Duodenal mucosa (tissue), 2 donors: ENCODE data around the gene ACIN1.
A peak's percentile ranks its signal among the peaks of the same experiment; 100 is the strongest.

Experiments used
- H3K27ac ChIP-seq: one replicate; pipeline ENCODE4 v1.7.0; 2013; ENCODE audit warnings: low read depth, low read length
- H3K27me3 ChIP-seq, 2 donors: one replicate each; pipeline ENCODE4 v1.7.0; 2013; ENCODE audit warnings: low read length in 2 of 2, control low read depth in 1 of 2; ENCODE audit not compliant: insufficient read depth in 2 of 2, control insufficient read depth in 1 of 2
- H3K36me3 ChIP-seq, 2 donors: one replicate each; pipeline ENCODE4 v1.7.0; 2013; ENCODE audit warnings: low read length in 2 of 2, control low read depth in 1 of 2; ENCODE audit not compliant: insufficient read depth in 2 of 2, control insufficient read depth in 1 of 2
- H3K4me1 ChIP-seq, 2 donors: one replicate each; pipeline ENCODE4 v1.7.0; 2013; ENCODE audit warnings: low read length in 2 of 2, control low read depth in 1 of 2; ENCODE audit not compliant: insufficient read depth in 2 of 2, control insufficient read depth in 1 of 2
- H3K4me3 ChIP-seq, 2 donors: one replicate each; pipeline ENCODE4 v1.7.0; 2013; ENCODE audit warnings: low read length in 2 of 2, low read depth in 1 of 2
- H3K9ac ChIP-seq, 2 donors: one replicate each; pipeline ENCODE4 v1.7.0; 2013; ENCODE audit warnings: low read length in 2 of 2, low read depth in 1 of 2
- H3K9me3 ChIP-seq, 2 donors: one replicate each; pipeline ENCODE4 v1.7.0; 2013; ENCODE audit warnings: low read length in 2 of 2, control low read depth in 1 of 2; ENCODE audit not compliant: control insufficient read depth in 1 of 2

Gene ACIN1

GRCh38 chr14:23080474-23080873 is 14.5 kb downstream of the ACIN1 start:
- H3K36me3 ChIP-seq, result peaks cover 53 to 88% of the 10 kb centered on the region in 2 donors
- H3K27ac ChIP-seq, result no peak overlapping the region
- H3K9ac ChIP-seq, result no peak overlapping the region
- peaks cover 0 to 7% of the 10 kb centered on the region in 2 donors for H3K4me1 ChIP-seq
- no peaks in the 10 kb centered on the region for H3K27me3 ChIP-seq
- no peaks in the 10 kb centered on the region for H3K9me3 ChIP-seq
- H3K4me3 ChIP-seq, result no peak overlapping the region

DNA sequence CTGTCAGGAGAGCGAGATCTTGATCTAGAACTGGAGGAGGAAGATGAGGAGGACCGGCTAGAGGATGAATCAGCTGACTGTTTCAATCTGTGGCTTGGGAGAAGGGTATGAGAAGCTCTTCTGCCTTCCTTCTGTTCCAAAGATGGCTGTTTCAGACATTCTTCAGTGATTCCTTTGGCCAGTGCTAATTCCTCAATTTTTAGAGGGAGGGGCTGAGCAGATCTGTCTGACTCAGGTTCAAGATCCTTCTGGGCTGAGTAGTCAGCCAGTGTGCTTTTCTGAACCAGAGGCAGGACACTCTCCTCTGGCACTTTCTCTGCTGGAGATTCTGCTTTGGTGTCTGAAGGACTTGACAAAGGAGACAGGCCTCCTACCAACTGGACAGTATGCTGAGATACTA is 15.2 kb downstream of the ACIN1 start:
- no peaks in the 10 kb centered on the region for H3K27me3 ChIP-seq
- peaks cover 0 to 6% of the 10 kb centered on the region in 2 donors for H3K4me1 ChIP-seq
- H3K27ac ChIP-seq, result no peak overlapping the region
- no peak overlapping the region for H3K4me3 ChIP-seq
- no peaks in the 10 kb centered on the region for H3K9me3 ChIP-seq
- peaks cover 56 to 88% of the 10 kb centered on the region in 2 donors for H3K36me3 ChIP-seq
- H3K9ac ChIP-seq, result no peak overlapping the region

DNA sequence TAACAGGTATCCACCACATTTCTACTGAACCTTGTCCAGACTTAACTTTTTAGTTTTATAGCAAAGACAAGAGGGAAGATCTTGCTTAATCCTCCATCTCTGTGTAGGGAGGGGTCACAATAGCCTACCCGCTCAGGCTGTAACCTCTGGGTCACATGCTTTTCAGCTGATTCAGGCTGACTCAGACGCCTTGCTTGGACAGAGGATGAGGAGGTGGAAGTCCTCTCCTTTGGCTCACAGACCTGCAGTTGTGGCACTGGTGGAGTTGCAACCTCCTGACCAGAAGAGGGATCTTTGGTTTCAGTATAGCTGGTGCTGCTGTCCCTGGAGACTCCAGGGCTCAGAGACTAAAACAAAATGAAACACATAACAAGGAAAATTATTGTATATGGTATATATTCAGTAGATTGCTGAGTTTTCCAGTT is 16.2 kb downstream of the ACIN1 start:
- Histone ChIP-seq H3K4me1 (peaks cover 0 to 6% of the 10 kb centered on the region in 2 donors), H3K4me3 (no peak overlapping the region), H3K27me3 (no peaks in the 10 kb centered on the region), H3K36me3 (peaks cover 59 to 90% of the 10 kb centered on the region in 2 donors), H3K9me3 (no peaks in the 10 kb centered on the region), H3K9ac (no peak overlapping the region), H3K27ac (no peak overlapping the region)

- H3K9me3 ChIP-seq, result no peaks in the 10 kb centered on the region
- H3K36me3 ChIP-seq, result peaks cover 55 to 86% of the 10 kb centered on the region in 2 donors
- H3K27ac ChIP-seq, result no peak overlapping the region
- no peak overlapping the region for H3K9ac ChIP-seq
- peaks cover 3 to 7% of the 10 kb centered on the region in 2 donors for H3K4me1 ChIP-seq
- no peaks in the 10 kb centered on the region for H3K27me3 ChIP-seq
- H3K4me3 ChIP-seq, result no peak overlapping the region
These were observed 17.0 kb downstream of the ACIN1 start for GRCh38 chr14:23077962-23078361.

GRCh38 chr14:23076785-23077408 is 18.0 kb downstream of the ACIN1 start:
- Histone ChIP-seq H3K4me3 (no peak overlapping the region), H3K9ac (no peak overlapping the region), H3K27ac (no peak overlapping the region), H3K4me1 (peaks cover 14 to 18% of the 10 kb centered on the region in 2 donors), H3K27me3 (no peaks in the 10 kb centered on the region), H3K36me3 (peaks cover 58 to 83% of the 10 kb centered on the region in 2 donors), H3K9me3 (no peaks in the 10 kb centered on the region)

GRCh38 chr14:23074906-23075305 is 20.0 kb downstream of the ACIN1 start:
- H3K4me1 ChIP-seq, result peaks cover 27 to 31% of the 10 kb centered on the region in 2 donors
- no peak overlapping the region for H3K27ac ChIP-seq
- H3K36me3 ChIP-seq, result peaks cover 48 to 66% of the 10 kb centered on the region in 2 donors
- H3K27me3 ChIP-seq, result no peaks in the 10 kb centered on the region
- no peak overlapping the region for H3K9ac ChIP-seq
- H3K9me3 ChIP-seq, result no peaks in the 10 kb centered on the region
- H3K4me3 ChIP-seq, result no peak overlapping the region

DNA sequence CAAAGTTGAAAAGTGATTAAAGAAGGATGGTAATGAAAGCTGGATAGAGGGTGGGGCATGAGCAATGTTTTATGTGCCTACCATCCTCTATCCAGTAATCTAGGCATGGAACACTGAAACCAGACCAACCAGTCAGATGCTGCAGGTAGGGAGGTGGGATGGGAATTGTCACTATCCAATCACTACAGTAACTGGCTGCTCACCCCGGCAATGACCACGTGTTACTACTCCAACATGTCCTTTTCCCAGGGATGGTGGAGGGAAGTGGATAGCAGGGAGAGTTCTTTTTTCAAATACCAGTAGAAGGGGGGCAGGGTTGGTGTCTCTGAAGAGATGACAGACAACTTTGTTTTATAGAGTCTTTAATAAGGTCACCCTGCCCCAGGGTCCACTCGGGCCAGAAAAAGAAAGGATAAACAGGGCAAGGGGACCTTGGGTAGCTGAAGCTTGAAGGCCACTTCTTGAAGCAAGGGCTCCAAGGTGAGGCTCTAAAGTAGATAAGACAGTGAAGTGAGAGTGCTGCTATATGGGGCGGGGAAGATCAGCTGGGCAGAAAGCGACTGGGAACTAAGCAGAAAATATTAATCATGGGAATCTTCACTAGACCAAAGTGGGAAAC is 22.9 kb downstream of the ACIN1 start:
- Histone ChIP-seq H3K27ac (no peak overlapping the region), H3K27me3 (no peaks in the 10 kb centered on the region), H3K9ac (peak overlapping the region; percentile 85 to 88), H3K4me1 (peaks cover 27 to 44% of the 10 kb centered on the region in 2 donors), H3K36me3 (peaks cover 36 to 56% of the 10 kb centered on the region in 2 donors), H3K9me3 (no peaks in the 10 kb centered on the region), H3K4me3 (peak overlapping the region; percentile 95)

DNA sequence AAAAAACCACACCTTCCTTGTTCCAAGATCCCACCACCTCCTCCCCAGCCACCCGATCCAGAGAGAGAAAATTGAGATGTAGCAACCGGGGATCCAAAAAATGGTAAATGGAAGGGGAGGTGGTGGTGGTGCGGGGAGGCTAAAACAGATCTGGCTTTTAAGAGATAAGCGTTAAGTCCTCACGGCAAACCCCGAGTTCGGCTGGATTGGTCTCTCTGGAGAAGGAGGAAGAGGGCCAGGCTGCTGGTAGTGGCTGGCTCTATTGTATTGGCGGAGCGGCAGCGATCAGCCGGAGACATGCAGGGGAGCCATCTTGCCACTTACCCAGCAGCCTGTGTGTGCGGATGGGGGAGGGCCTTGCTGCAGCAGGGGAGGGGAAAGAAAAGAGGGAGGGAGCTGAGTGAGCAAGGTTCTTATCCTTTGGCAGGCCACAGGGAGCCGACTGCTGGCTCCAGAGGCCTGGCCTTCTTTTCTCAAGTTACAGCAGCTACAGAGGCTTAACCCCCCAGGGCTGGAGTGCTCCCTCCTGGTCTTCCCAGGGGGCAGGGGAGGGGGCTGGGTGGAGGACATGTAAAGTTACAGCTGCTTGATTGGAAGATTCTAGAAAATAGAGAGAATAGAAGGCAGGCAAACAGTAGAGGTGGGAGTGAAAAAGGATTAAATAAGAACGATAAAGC is 23.6 kb downstream of the ACIN1 start:
- H3K27ac ChIP-seq, result peak overlapping the region; percentile 59
- H3K36me3 ChIP-seq, result peaks cover 37 to 55% of the 10 kb centered on the region in 2 donors
- H3K4me3 ChIP-seq, result peak overlapping the region; percentile 95
- peak overlapping the region; percentile 85 to 88 for H3K9ac ChIP-seq
- no peaks in the 10 kb centered on the region for H3K27me3 ChIP-seq
- no peaks in the 10 kb centered on the region for H3K9me3 ChIP-seq
- peaks cover 27 to 44% of the 10 kb centered on the region in 2 donors for H3K4me1 ChIP-seq

DNA sequence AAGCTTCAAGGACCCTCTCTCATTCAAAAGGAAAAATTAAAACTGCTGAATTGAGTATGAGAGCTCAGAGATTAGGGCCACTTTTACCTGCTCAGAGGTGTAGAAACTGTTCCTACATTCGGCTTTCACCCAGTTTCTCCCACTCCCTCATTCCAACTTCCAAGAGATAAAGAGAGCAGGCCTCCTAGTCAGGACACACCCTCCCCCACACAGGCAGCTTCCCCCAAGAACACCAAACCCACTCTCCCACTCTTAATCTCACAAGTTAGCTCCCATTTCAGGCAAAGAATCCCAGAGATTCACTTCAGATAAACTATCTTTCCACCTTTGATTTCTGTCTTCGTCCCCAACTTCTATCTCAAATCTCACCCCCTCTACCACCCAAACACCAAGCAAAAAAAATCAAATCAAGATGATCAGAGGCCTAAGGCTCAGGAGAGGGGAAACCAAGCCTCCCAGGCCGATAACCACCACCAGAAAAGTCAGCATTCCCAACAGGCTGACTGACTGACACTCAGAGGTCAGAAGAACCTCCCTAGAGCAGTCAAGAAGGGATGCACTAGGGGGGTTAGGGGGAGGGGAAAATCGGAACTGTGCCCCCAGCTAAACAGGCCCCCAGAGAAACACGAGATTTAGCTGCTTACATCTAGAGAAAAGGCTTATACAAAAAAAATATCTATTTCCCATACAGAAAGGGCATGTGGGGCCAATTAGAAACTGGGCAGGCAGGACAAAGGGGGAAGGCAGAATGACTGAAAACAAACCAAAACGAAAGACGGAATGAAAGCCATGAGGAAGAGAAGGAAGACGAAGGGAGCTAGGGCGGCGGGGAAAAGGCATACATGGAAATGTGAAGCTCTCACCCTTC is 24.4 kb downstream of the ACIN1 start:
- H3K4me1 ChIP-seq, result peaks cover 27 to 38% of the 10 kb centered on the region in 2 donors
- peaks cover 39 to 55% of the 10 kb centered on the region in 2 donors for H3K36me3 ChIP-seq
- H3K9ac ChIP-seq, result peak overlapping the region; percentile 85 to 88
- no peaks in the 10 kb centered on the region for H3K9me3 ChIP-seq
- no peaks in the 10 kb centered on the region for H3K27me3 ChIP-seq
- H3K27ac ChIP-seq, result no peak overlapping the region
- peak overlapping the region; percentile 95 for H3K4me3 ChIP-seq
